GM12878 (cell line): ENCODE results near the gene ME3. TPM values are rescaled to one million over a fixed set of nuclear protein-coding genes. Genes with fewer than 3 reads are reported as not detected.

ENCODE experiments used
- ATAC-seq: fragments of 200-7000 bp; cut with Tn5 transposase; 3 replicates; pipeline ENCODE4 v1.9.1; 2020; ENCODE audit warnings: mild to moderate bottlenecking, moderate library complexity
- BruUV-seq: library from RNA; stranded (reverse); fragments of 400-500 nt; replicated peaks from 2 replicates; lab custom pipeline; 2021; lab: Mats Ljungman, UMichigan
- CTCF ChIA-PET: fragments of 300-600 bp; sonication (Branson Sonifier 250); formaldehyde crosslinking; extraction: SDS; loops from one replicate; lab custom pipeline; 2021; ENCODE audit warnings: inconsistent platforms; lab: Yijun Ruan, JAX
- POLR2A ChIA-PET: fragments of 350-600 bp; formaldehyde crosslinking; extraction: SDS; loops from one replicate; lab custom pipeline; 2021; ENCODE audit warnings: inconsistent platforms; lab: Charles Lee
- RAD21 ChIA-PET: fragments of 300-600 bp; sonication (Branson Sonifier 250); formaldehyde crosslinking; loops from one replicate; lab custom pipeline; 2023; ENCODE audit warnings: antibody characterized with exemption; ENCODE audit not compliant: unreplicated experiment; lab: Charles Lee
- SMC1A ChIA-PET: fragments of 300-600 bp; sonication (Branson Sonifier 250); formaldehyde crosslinking; loops from one replicate; lab custom pipeline; 2023; ENCODE audit not compliant: unreplicated experiment, uncharacterized antibody; lab: Charles Lee
- DNase-seq: peaks from one replicate; pipeline ENCODE4 v3.0.0-alpha.2; 2011; ENCODE audit warnings: low read depth, low spot score
- FAIRE-seq: peaks from 3 replicates; lab custom pipeline; 2011; peaks lifted over from hg19 to GRCh38; lab: Jason Lieb, UNC
- H2AFZ ChIP-seq: 2 replicates; pipeline ENCODE4 v1.6.0; 2011; ENCODE audit warnings: low read depth, low read length, control low read depth; ENCODE audit not compliant: control insufficient read depth
- H3K27ac ChIP-seq: 2 replicates; pipeline ENCODE4 v1.5.1; 2011; ENCODE audit warnings: control low read depth; ENCODE audit not compliant: control insufficient read depth, insufficient read depth
- H3K27me3 ChIP-seq, 2 experiments: replicated peaks in 1 of 2; 2 replicates each; pipeline versions ENCODE4 v1.6.0 to v1.6.1; 2011; ENCODE audit warnings: low read length in 1 of 2; ENCODE audit not compliant: control insufficient read depth in 2 of 2, insufficient read depth in 2 of 2
- H3K36me3 ChIP-seq, 2 experiments: 2 replicates each; pipeline ENCODE4 v1.5.1; 2011; ENCODE audit warnings: low read length in 1 of 2; ENCODE audit not compliant: control insufficient read depth in 2 of 2, insufficient read depth in 2 of 2
- H3K4me1 ChIP-seq: 2 replicates; pipeline ENCODE4 v1.6.1; 2011; ENCODE audit warnings: mild to moderate bottlenecking, low read length, moderate library complexity, mixed read lengths; ENCODE audit not compliant: control insufficient read depth, insufficient read depth
- H3K4me2 ChIP-seq: 2 replicates; pipeline ENCODE4 v1.6.0; 2011; ENCODE audit warnings: control low read depth; ENCODE audit not compliant: control insufficient read depth, insufficient read depth
- H3K4me3 ChIP-seq: fragments of 200-600 bp; sonication (generic); 2 replicates; pipeline ENCODE4 v1.5.1; 2016
- H3K79me2 ChIP-seq: 2 replicates; pipeline ENCODE4 v1.6.0; 2011; ENCODE audit warnings: low read length; ENCODE audit not compliant: control insufficient read depth, insufficient read depth
- H3K9ac ChIP-seq: 2 replicates; pipeline ENCODE4 v1.8.0; 2011; ENCODE audit warnings: low read length, control low read depth, mixed read lengths; ENCODE audit not compliant: control insufficient read depth, insufficient read depth
- H3K9me3 ChIP-seq: replicated peaks from 3 replicates; pipeline ENCODE4 v1.5.1; 2011; ENCODE audit warnings: mild to moderate bottlenecking, low read length; ENCODE audit not compliant: control insufficient read depth, insufficient read depth
- H4K20me1 ChIP-seq: 2 replicates; pipeline ENCODE4 v1.6.0; 2011; ENCODE audit not compliant: control insufficient read depth, insufficient read depth
- ATF7 ChIP-seq: fragments of 450-650 bp; IDR thresholded peaks from 2 replicates; pipeline ENCODE4 v1.6.1; 2016; ENCODE audit warnings: low read depth, mild to moderate bottlenecking
- CBFB ChIP-seq: IDR thresholded peaks from 2 replicates; pipeline ENCODE4 v1.6.1; 2016; ENCODE audit warnings: antibody characterized with exemption, low read depth
- CREM ChIP-seq: IDR thresholded peaks from 2 replicates; pipeline ENCODE4 v1.6.1; 2014; ENCODE audit warnings: antibody characterized with exemption, low read depth
- LARP7 ChIP-seq: fragments of 450-650 bp; IDR thresholded peaks from 2 replicates; pipeline ENCODE4 v1.6.1; 2017; ENCODE audit warnings: mild to moderate bottlenecking
- MTA3 ChIP-seq: IDR thresholded peaks from 2 replicates; pipeline ENCODE4 v1.6.1; 2012; ENCODE audit warnings: low read length, inconsistent platforms, borderline replicate concordance
- NR2C2 ChIP-seq: IDR thresholded peaks from 2 replicates; pipeline ENCODE4 v1.6.1; 2011; ENCODE audit warnings: borderline replicate concordance, low read depth; ENCODE audit not compliant: control insufficient read depth, insufficient read length
- PAX8 ChIP-seq: fragments of 450-650 bp; IDR thresholded peaks from 2 replicates; pipeline ENCODE4 v1.6.1; 2017; ENCODE audit warnings: mild to moderate bottlenecking, moderate library complexity
- PML ChIP-seq: IDR thresholded peaks from 2 replicates; pipeline ENCODE4 v1.6.1; 2012; ENCODE audit warnings: low read length, inconsistent platforms
- RCOR1 ChIP-seq: conservative IDR thresholded peaks from 2 replicates; pipeline ENCODE4 v1.6.1; 2012; ENCODE audit warnings: low read depth, low read length, improper control_type of control experiment
- RELA ChIP-seq: fragments of 450-650 bp; IDR thresholded peaks from 2 replicates; pipeline ENCODE4 v1.8.0; 2014; ENCODE audit warnings: borderline replicate concordance; ENCODE audit not compliant: partially characterized antibody
- SMAD5 ChIP-seq: IDR thresholded peaks from 2 replicates; pipeline ENCODE4 v1.6.1; 2016; ENCODE audit warnings: antibody characterized with exemption, low read depth
- SP1 ChIP-seq: IDR thresholded peaks from one replicate; pipeline ENCODE4 v1.6.1; 2011; ENCODE audit warnings: low read depth, low read length
- YBX1 ChIP-seq: fragments of 450-650 bp; IDR thresholded peaks from 2 replicates; pipeline ENCODE4 v1.6.1; 2016; ENCODE audit warnings: antibody characterized with exemption
- ZBTB11 ChIP-seq: fragments of 450-650 bp; formaldehyde crosslinking; IDR thresholded peaks from 2 replicates; pipeline ENCODE4 v1.5.0; 2022; ENCODE audit warnings: mild to moderate bottlenecking, missing genetic modification characterization
- ZNF274 ChIP-seq: IDR thresholded peaks from one replicate; pipeline ENCODE4 v1.8.0; 2011; ENCODE audit not compliant: insufficient read length, insufficient read depth
- WGBS: methylation state at CpG from one replicate; pipeline ENCODE4 v1.1.6; 2016; ENCODE audit warnings: low lambda C conversion rate; ENCODE audit not compliant: insufficient replicate concordance, insufficient coverage; ENCODE audit errors: missing lambda C conversion rate; 5-methylcytosine and 5-hydroxymethylcytosine counted together
- in situ Hi-C: fragments of 300-500 bp; cut with MboI; formaldehyde crosslinking; loops from 9 replicates; pipeline ENCODE4 v1.14.3; 2018; ENCODE audit warnings: mixed read lengths
- intact Hi-C: fragments of 100-400 bp; cut with micrococcal nuclease; formaldehyde crosslinking; loops from one replicate; pipeline ENCODE4 v1.14.2; 2022; ENCODE audit not compliant: unreplicated experiment
- polyA plus RNA-seq, 11 experiments: library from polyadenylated mRNA; depleted of rRNA in 4 of 11; unstranded in 6 of 11; stranded (reverse) in 5 of 11; fragments of >200 nt; fragmentation: Nextera tagmentation in 4 of 11; fragmentation: Illumina TruSeq in 1 of 11; extraction: Ambion mirVana in 4 of 11; extraction: Trizol in 1 of 11; gene quantifications; 1 replicate in 1 of 11; 2 replicates in 10 of 11; pipeline versions ENCODE4 v1.2.1 to v1.2.3, GENCODE V29; 2011 to 2016; ENCODE audit warnings: inconsistent platforms in 2 of 11, missing spikeins in 2 of 11, low read depth in 1 of 11
- total RNA-seq, 4 experiments: library from RNA; depleted of rRNA in 3 of 4; stranded (reverse); fragments of >200 nt in 3 of 4; fragmentation: Illumina TruSeq in 1 of 4; extraction: Trizol in 1 of 4; gene quantifications; 2 replicates each; pipeline versions ENCODE4 v1.2.1 to v1.2.3, GENCODE V29; 2013 to 2021
- TF ChIP-seq, protein P1 (sequence below): fragments of 450-650 bp; IDR thresholded peaks from 2 replicates; pipeline ENCODE4 v1.6.1; 2014; ENCODE audit warnings: mild to moderate bottlenecking
- TF ChIP-seq, protein P2 (sequence below): IDR thresholded peaks from 2 replicates; pipeline ENCODE4 v1.6.1; 2011; ENCODE audit warnings: borderline replicate concordance, low read depth, mild to moderate bottlenecking, moderate library complexity, low read length; ENCODE audit not compliant: insufficient read depth, poor library complexity, severe bottlenecking

The ME3 gene
- total and polyA plus RNA-seq, 10 of the 15 experiments (the other 5 are each of a cell fraction or from before 2014, with no cell fraction given): 0.06 to 0.40 (median 0.19) TPM; not detected in 2

DNA sequence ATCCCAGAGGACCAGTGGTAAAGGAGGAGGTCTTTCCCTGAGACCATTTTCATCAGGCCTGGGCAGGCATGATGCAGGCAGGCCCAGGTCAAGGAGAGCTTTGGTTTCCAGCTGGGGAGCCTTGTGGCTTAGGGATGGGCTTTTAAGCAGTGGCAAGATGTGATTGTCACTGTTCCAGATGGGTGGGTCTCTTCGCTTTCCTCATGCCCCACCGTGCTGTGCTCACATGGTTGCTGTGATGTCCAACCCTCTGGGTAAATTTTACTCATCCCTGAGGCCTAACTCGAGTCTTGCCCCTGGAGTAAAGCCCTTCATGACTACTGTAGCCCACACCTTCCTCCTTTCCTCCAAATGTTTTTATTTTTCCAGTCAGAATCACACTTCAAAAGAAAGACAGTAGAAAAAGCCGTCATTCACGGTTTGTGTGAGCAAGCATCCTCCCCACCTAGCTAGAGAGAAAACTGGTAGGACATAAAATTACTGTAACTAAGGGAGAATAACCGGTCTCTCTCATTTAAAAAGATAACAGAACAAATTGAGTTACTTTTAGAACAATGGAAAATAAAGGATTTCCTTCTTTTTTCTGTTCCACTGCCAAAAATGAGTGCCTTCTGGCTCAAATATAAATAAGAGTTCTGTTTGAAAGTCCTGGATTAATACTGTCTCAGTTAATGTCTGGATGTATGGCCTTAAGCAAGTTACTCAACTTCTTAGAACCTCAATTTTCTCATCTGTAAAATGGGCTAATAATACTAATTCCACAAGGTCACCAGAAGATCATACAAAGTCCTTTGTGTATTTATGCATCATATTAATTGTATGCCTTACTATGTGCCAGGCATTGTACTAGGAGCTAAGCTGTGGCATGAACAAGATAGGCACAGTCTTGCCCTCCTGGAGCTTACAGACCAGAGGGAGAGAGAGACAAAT is 84.9 kb downstream of the ME3 start (continued):
- TF ChIP-seq RELA (no peak), ATF7 (no peak), PML (no peak), ZNF274 (no peak), MTA3 (no peak)

- POLR2A ChIA-PET: no interaction called here
- RAD21 ChIA-PET: no interaction called here
- H3K27ac ChIP-seq: no peak overlapping the region
- intact Hi-C loops (no loop called here), in situ Hi-C loops (no loop called here)
- ATAC-seq (no peak), DNase-seq (no peak), FAIRE-seq (no peak)
- BruUV-seq: no TSS peak
- no peak overlapping the region for H3K9ac ChIP-seq
- H3K27me3 ChIP-seq: no peaks in the 10 kb centered on the region
- H3K4me1 ChIP-seq: no peaks in the 10 kb centered on the region
- H3K79me2 ChIP-seq: no peaks in the 10 kb centered on the region
- H3K9me3 ChIP-seq: no peaks in the 10 kb centered on the region; the same call in 2 of the 3 replicates
- H3K4me3 ChIP-seq: no peak overlapping the region
- H3K4me2 ChIP-seq: no peak overlapping the region
- H4K20me1 ChIP-seq: no peaks in the 10 kb centered on the region
- no peaks in the 10 kb centered on the region for H3K36me3 ChIP-seq
- no peak overlapping the region for H2AFZ ChIP-seq
- CTCF ChIA-PET: interaction anchor here (2.2 to 3.9 kb wide), 2 partner anchors 13 to 22 kb away, joined by 6 to 17 read pairs; no protein-coding TSS in a partner anchor
- SMC1A ChIA-PET: interaction anchor here (0.7 to 2.1 kb wide), 4 partner anchors 9 to 22 kb away, joined by 3 to 8 read pairs (median 6); no protein-coding TSS in a partner anchor
- WGBS: 54% methylated on average over 3 of the region's 3 CpGs
- TF ChIP-seq NR2C2 (no peak), CREM (no peak), CBFB (no peak), RCOR1 (no peak), PAX8 (no peak), YBX1 (no peak), SP1 (no peak), RELA (no peak), LARP7 (no peak), SMAD5 (no peak), ZBTB11 (CRISPR knock-in tag) (no peak)
- TF ChIP-seq, protein P1, sequence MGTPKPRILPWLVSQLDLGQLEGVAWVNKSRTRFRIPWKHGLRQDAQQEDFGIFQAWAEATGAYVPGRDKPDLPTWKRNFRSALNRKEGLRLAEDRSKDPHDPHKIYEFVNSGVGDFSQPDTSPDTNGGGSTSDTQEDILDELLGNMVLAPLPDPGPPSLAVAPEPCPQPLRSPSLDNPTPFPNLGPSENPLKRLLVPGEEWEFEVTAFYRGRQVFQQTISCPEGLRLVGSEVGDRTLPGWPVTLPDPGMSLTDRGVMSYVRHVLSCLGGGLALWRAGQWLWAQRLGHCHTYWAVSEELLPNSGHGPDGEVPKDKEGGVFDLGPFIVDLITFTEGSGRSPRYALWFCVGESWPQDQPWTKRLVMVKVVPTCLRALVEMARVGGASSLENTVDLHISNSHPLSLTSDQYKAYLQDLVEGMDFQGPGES: no peak
- TF ChIP-seq, protein P2, sequence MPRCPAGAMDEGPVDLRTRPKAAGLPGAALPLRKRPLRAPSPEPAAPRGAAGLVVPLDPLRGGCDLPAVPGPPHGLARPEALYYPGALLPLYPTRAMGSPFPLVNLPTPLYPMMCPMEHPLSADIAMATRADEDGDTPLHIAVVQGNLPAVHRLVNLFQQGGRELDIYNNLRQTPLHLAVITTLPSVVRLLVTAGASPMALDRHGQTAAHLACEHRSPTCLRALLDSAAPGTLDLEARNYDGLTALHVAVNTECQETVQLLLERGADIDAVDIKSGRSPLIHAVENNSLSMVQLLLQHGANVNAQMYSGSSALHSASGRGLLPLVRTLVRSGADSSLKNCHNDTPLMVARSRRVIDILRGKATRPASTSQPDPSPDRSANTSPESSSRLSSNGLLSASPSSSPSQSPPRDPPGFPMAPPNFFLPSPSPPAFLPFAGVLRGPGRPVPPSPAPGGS: no peak
Observed at GRCh38 chr11:86586307-86586706, 86.1 kb downstream of the ME3 start.
